Measurements from ENCODE around the gene UBE2D1. TPM values are rescaled to one million over a fixed set of nuclear protein-coding genes. Genes with fewer than 3 reads are reported as not detected.

Gene UBE2D1
- 15.1 and 19.4 TPM in 2 replicates for total RNA-seq

- DNase-seq = peak; percentile 94
- Mint-ChIP-seq H3K27me3 (peaks cover 15% of the 10 kb centered on the region), H3K36me3 (ENCODE audit: low read depth) (peaks cover 11% of the 10 kb centered on the region), H3K9me3 (peaks cover 6% of the 10 kb centered on the region), H3K4me3 (peak within 1 kb of the TSS; percentile 98), H3K4me1 (peaks cover 22% of the 10 kb centered on the region), H3K27ac (peak within 1 kb of the TSS; percentile 88)
- intact Hi-C loops (cut with micrococcal nuclease) = loop anchor here (1.0 to 5.0 kb wide), 4 partner anchors 33 to 66 kb away; partner anchors contain the start of genes CISD1 and TFAM
Measured at GRCh38 chr10:58334817-58335305, at the start of gene UBE2D1. TSS of gene UBE2D1 (plus strand) at chr10:58335006. CDS start at chr10:58335202, 196 bp downstream.

GRCh38 chr10:58291538-58292174, 43.1 kb upstream of the UBE2D1 start:
- peak; percentile 79 for DNase-seq
- intact Hi-C loops (cut with micrococcal nuclease) = loop anchor here (1.0 to 10.0 kb wide), 2 partner anchors 114 to 223 kb away; partner anchors contain the start of gene BICC1
- Mint-ChIP-seq H3K27me3 (no peaks in the 10 kb centered on the region), H3K36me3 (ENCODE audit: low read depth) (peaks cover 2% of the 10 kb centered on the region), H3K4me3 (no peak overlapping the region), H3K27ac (no peak overlapping the region), H3K4me1 (peaks cover 2% of the 10 kb centered on the region), H3K9me3 (no peaks in the 10 kb centered on the region)

GRCh38 chr10:58293989-58294388, 40.8 kb upstream of the UBE2D1 start:
- H3K4me3 Mint-ChIP-seq = no peak overlapping the region
- H3K36me3 Mint-ChIP-seq (ENCODE audit: low read depth) = no peaks in the 10 kb centered on the region
- intact Hi-C loops (cut with micrococcal nuclease) = loop anchor here (10.0 kb wide), 1 partner anchor 221 kb away; the partner anchor contains the start of gene BICC1
- no peaks in the 10 kb centered on the region for H3K9me3 Mint-ChIP-seq
- H3K27ac Mint-ChIP-seq = no peak overlapping the region
- H3K27me3 Mint-ChIP-seq = no peaks in the 10 kb centered on the region
- DNase-seq = no peak
- peaks cover 2% of the 10 kb centered on the region for H3K4me1 Mint-ChIP-seq

- DNase-seq = peak; percentile 85
- H3K9me3 Mint-ChIP-seq = no peaks in the 10 kb centered on the region
- peaks cover 2% of the 10 kb centered on the region for H3K4me1 Mint-ChIP-seq
- H3K27ac Mint-ChIP-seq = no peak overlapping the region
- H3K4me3 Mint-ChIP-seq = no peak overlapping the region
- peaks cover 19% of the 10 kb centered on the region for H3K27me3 Mint-ChIP-seq
- H3K36me3 Mint-ChIP-seq (ENCODE audit: low read depth) = no peaks in the 10 kb centered on the region
- intact Hi-C loops (cut with micrococcal nuclease) = loop anchor here (1.0 to 10.0 kb wide), 2 partner anchors 86 to 215 kb away; partner anchors contain the start of genes BICC1 and TFAM
Measured at GRCh38 chr10:58299580-58299979, 35.2 kb upstream of the UBE2D1 start.

- Mint-ChIP-seq H3K27me3 (peaks cover 19% of the 10 kb centered on the region), H3K36me3 (ENCODE audit: low read depth) (no peaks in the 10 kb centered on the region), H3K4me3 (no peak overlapping the region), H3K4me1 (peaks cover 2% of the 10 kb centered on the region), H3K9me3 (no peaks in the 10 kb centered on the region), H3K27ac (no peak overlapping the region)
- intact Hi-C loops (cut with micrococcal nuclease) = loop anchor here (5.0 kb wide), 1 partner anchor 37 kb away; the partner anchor contains the start of gene UBE2D1
- no peak for DNase-seq
Measured at GRCh38 chr10:58300676-58301075, 34.1 kb upstream of the UBE2D1 start.

GRCh38 chr10:58302254-58302653, 32.6 kb upstream of the UBE2D1 start:
- Mint-ChIP-seq H3K4me3 (no peak overlapping the region), H3K4me1 (peaks cover 2% of the 10 kb centered on the region), H3K36me3 (ENCODE audit: low read depth) (no peaks in the 10 kb centered on the region), H3K27me3 (peaks cover 25% of the 10 kb centered on the region), H3K27ac (no peak overlapping the region), H3K9me3 (no peaks in the 10 kb centered on the region)
- no peak for DNase-seq
- intact Hi-C loops (cut with micrococcal nuclease) = loop anchor here (5.0 kb wide), 1 partner anchor 35 kb away; the partner anchor contains the start of gene UBE2D1

- Mint-ChIP-seq H3K4me1 (peaks cover 2% of the 10 kb centered on the region), H3K27me3 (peaks cover 30% of the 10 kb centered on the region), H3K36me3 (ENCODE audit: low read depth) (no peaks in the 10 kb centered on the region), H3K4me3 (no peak overlapping the region), H3K9me3 (no peaks in the 10 kb centered on the region), H3K27ac (no peak overlapping the region)
- intact Hi-C loops (cut with micrococcal nuclease) = loop anchor here (5.0 kb wide), 1 partner anchor 33 kb away; the partner anchor contains the start of gene UBE2D1
- DNase-seq = no peak
Measured at GRCh38 chr10:58304099-58304633, 30.6 kb upstream of the UBE2D1 start.

- no peak overlapping the region for H3K27ac Mint-ChIP-seq
- H3K27me3 Mint-ChIP-seq = peaks cover 34% of the 10 kb centered on the region
- no peaks in the 10 kb centered on the region for H3K36me3 Mint-ChIP-seq (ENCODE audit: low read depth)
- intact Hi-C loops (cut with micrococcal nuclease) = no loop called here
- no peak overlapping the region for H3K4me3 Mint-ChIP-seq
- H3K9me3 Mint-ChIP-seq = no peaks in the 10 kb centered on the region
- no peaks in the 10 kb centered on the region for H3K4me1 Mint-ChIP-seq
- DNase-seq = no peak
Measured at GRCh38 chr10:58305821-58306220, 29.0 kb upstream of the UBE2D1 start.

- no peak for DNase-seq
- no peaks in the 10 kb centered on the region for H3K36me3 Mint-ChIP-seq (ENCODE audit: low read depth)
- H3K9me3 Mint-ChIP-seq = no peaks in the 10 kb centered on the region
- no peak overlapping the region for H3K4me3 Mint-ChIP-seq
- intact Hi-C loops (cut with micrococcal nuclease) = no loop called here
- no peak overlapping the region for H3K27ac Mint-ChIP-seq
- H3K27me3 Mint-ChIP-seq = peaks cover 26% of the 10 kb centered on the region
- H3K4me1 Mint-ChIP-seq = no peaks in the 10 kb centered on the region
Measured at GRCh38 chr10:58307676-58308075, 27.1 kb upstream of the UBE2D1 start.

- H3K36me3 Mint-ChIP-seq (ENCODE audit: low read depth) = no peaks in the 10 kb centered on the region
- no peak for DNase-seq
- H3K9me3 Mint-ChIP-seq = no peaks in the 10 kb centered on the region
- intact Hi-C loops (cut with micrococcal nuclease) = no loop called here
- H3K27me3 Mint-ChIP-seq = peaks cover 25% of the 10 kb centered on the region
- no peak overlapping the region for H3K4me3 Mint-ChIP-seq
- no peak overlapping the region for H3K27ac Mint-ChIP-seq
- H3K4me1 Mint-ChIP-seq = no peaks in the 10 kb centered on the region
Measured at GRCh38 chr10:58311026-58311425, 23.8 kb upstream of the UBE2D1 start.

GRCh38 chr10:58316874-58317273, 17.9 kb upstream of the UBE2D1 start:
- no peak overlapping the region for H3K27ac Mint-ChIP-seq
- H3K4me1 Mint-ChIP-seq = no peaks in the 10 kb centered on the region

GRCh38 chr10:58318346-58318745, 16.5 kb upstream of the UBE2D1 start:
- H3K9me3 Mint-ChIP-seq = no peaks in the 10 kb centered on the region
- no peak for DNase-seq
- no peaks in the 10 kb centered on the region for H3K36me3 Mint-ChIP-seq (ENCODE audit: low read depth)
- H3K4me1 Mint-ChIP-seq = peaks cover 6% of the 10 kb centered on the region
- H3K4me3 Mint-ChIP-seq = no peak overlapping the region
- peaks cover 14% of the 10 kb centered on the region for H3K27me3 Mint-ChIP-seq
- intact Hi-C loops (cut with micrococcal nuclease) = no loop called here
- no peak overlapping the region for H3K27ac Mint-ChIP-seq

More at GRCh38 chr10:58316874-58317273, 17.9 kb upstream of the UBE2D1 start:
- H3K9me3 Mint-ChIP-seq = no peaks in the 10 kb centered on the region
- no peak overlapping the region for H3K4me3 Mint-ChIP-seq
- no peak for DNase-seq
- intact Hi-C loops (cut with micrococcal nuclease) = no loop called here
- H3K27me3 Mint-ChIP-seq = peaks cover 14% of the 10 kb centered on the region
- H3K36me3 Mint-ChIP-seq (ENCODE audit: low read depth) = no peaks in the 10 kb centered on the region

- H3K9me3 Mint-ChIP-seq = no peaks in the 10 kb centered on the region
- peaks cover 6% of the 10 kb centered on the region for H3K4me1 Mint-ChIP-seq
- no peak overlapping the region for H3K27ac Mint-ChIP-seq
- H3K27me3 Mint-ChIP-seq = peaks cover 11% of the 10 kb centered on the region
- no peaks in the 10 kb centered on the region for H3K36me3 Mint-ChIP-seq (ENCODE audit: low read depth)
- DNase-seq = no peak
- no peak overlapping the region for H3K4me3 Mint-ChIP-seq
- intact Hi-C loops (cut with micrococcal nuclease) = no loop called here
Measured at GRCh38 chr10:58319599-58319998, 15.2 kb upstream of the UBE2D1 start.

GRCh38 chr10:58320351-58321049, 14.3 kb upstream of the UBE2D1 start:
- no peak overlapping the region for H3K4me3 Mint-ChIP-seq
- H3K9me3 Mint-ChIP-seq = no peaks in the 10 kb centered on the region
- intact Hi-C loops (cut with micrococcal nuclease) = no loop called here
- peaks cover 6% of the 10 kb centered on the region for H3K4me1 Mint-ChIP-seq
- H3K36me3 Mint-ChIP-seq (ENCODE audit: low read depth) = no peaks in the 10 kb centered on the region
- peaks cover 7% of the 10 kb centered on the region for H3K27me3 Mint-ChIP-seq
- no peak overlapping the region for H3K27ac Mint-ChIP-seq
- DNase-seq = no peak
